ENCODE measurements around the gene PNPO.
"Not testable (repeated sequence)": the region's sequence is repeated elsewhere in the genome, so short reads cannot be mapped to it uniquely, and the experiment has no call there.

The PNPO gene

GRCh38 chr17:47986520-47986919, 45.1 kb downstream of the PNPO start:
- H3F3A ChIP-seq (ENCODE audit: low read depth), result peaks cover 5% of the 10 kb centered on the region; the same call in 1 of the 2 replicates
- H3K79me2 ChIP-seq (ENCODE audit: insufficient read depth, low read length), result no peaks in the 10 kb centered on the region
- no peak overlapping the region for H3K4me2 ChIP-seq (ENCODE audit: low read depth, low read length, poor library complexity, severe bottlenecking)
- H2AFZ ChIP-seq (ENCODE audit: low read length), result no peak overlapping the region
- H4K20me1 ChIP-seq (ENCODE audit: insufficient read depth, low read length, poor library complexity, severe bottlenecking), result no peaks in the 10 kb centered on the region
- H3K9ac ChIP-seq (ENCODE audit: low read depth, low read length, poor library complexity, severe bottlenecking), result no peak overlapping the region
- H3K4me3 ChIP-seq (ENCODE audit: low read length, poor library complexity, severe bottlenecking), result no peak overlapping the region
- TF ChIP-seq, protein P1, sequence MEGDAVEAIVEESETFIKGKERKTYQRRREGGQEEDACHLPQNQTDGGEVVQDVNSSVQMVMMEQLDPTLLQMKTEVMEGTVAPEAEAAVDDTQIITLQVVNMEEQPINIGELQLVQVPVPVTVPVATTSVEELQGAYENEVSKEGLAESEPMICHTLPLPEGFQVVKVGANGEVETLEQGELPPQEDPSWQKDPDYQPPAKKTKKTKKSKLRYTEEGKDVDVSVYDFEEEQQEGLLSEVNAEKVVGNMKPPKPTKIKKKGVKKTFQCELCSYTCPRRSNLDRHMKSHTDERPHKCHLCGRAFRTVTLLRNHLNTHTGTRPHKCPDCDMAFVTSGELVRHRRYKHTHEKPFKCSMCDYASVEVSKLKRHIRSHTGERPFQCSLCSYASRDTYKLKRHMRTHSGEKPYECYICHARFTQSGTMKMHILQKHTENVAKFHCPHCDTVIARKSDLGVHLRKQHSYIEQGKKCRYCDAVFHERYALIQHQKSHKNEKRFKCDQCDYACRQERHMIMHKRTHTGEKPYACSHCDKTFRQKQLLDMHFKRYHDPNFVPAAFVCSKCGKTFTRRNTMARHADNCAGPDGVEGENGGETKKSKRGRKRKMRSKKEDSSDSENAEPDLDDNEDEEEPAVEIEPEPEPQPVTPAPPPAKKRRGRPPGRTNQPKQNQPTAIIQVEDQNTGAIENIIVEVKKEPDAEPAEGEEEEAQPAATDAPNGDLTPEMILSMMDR (conservative IDR thresholded peaks at IDR 0.05; ENCODE audit: low read length), result no peak
- TF ChIP-seq EZH2phosphoT487 (IDR thresholded peaks at IDR 0.05; ENCODE audit: borderline replicate concordance), result no peak
- H3K9me2 ChIP-seq (replicated peaks; ENCODE audit: low read depth, low read length), result no peaks in the 10 kb centered on the region
- H3K36me3 ChIP-seq (ENCODE audit: insufficient read depth, low read length), result peaks cover 4% of the 10 kb centered on the region; the same call in 1 of the 2 replicates
- no peaks in the 10 kb centered on the region for H3K9me3 ChIP-seq (ENCODE audit: insufficient read depth, low read depth, low read length)
- peaks cover 42% of the 10 kb centered on the region for H3K4me1 ChIP-seq (ENCODE audit: insufficient read depth, low read length, poor library complexity, severe bottlenecking)
- no peaks in the 10 kb centered on the region for H3K27me3 ChIP-seq (ENCODE audit: insufficient read depth, low read length, poor library complexity, severe bottlenecking)

DNA sequence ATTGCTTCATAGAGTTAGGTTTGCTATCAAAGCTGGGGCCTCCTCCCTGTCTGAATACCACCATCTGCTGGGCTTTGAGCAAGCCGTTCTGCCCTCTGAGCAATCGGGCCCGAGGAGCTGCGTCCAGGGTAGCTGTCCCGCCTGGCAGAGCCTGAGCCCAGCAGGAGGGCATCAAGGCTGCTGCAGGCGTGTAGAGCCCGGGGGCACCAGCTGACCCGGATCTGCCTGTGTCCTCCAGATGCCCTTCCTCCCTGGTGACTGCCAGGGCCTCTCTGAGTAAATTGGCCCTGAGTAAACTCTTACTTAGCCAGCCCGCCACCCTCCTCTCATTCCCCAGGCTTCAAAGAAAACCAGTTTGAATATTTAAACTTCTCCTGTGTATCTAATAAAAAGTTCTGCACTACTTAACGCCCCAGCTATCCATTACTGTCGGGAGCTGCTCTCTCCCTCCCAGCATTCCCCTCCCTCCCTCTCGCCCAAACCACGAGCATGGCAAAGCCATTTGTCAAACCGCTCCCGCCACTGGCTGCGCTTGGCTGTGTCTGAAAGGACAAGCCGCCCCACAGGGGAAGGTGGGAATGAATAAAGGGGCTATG, 46.0 kb downstream of the PNPO start:
- Histone ChIP-seq H3K9me2 (replicated peaks; ENCODE audit: low read depth, low read length) (no peaks in the 10 kb centered on the region), H3K79me2 (ENCODE audit: insufficient read depth, low read length) (no peaks in the 10 kb centered on the region), H3K27me3 (ENCODE audit: insufficient read depth, low read length, poor library complexity, severe bottlenecking) (no peaks in the 10 kb centered on the region), H3F3A (ENCODE audit: low read depth) (no peaks in the 10 kb centered on the region), H3K9me3 (ENCODE audit: insufficient read depth, low read depth, low read length) (no peaks in the 10 kb centered on the region), H3K36me3 (ENCODE audit: insufficient read depth, low read length) (peaks cover 4% of the 10 kb centered on the region; the same call in 1 of the 2 replicates), H2AFZ (ENCODE audit: low read length) (no peak overlapping the region), H3K9ac (ENCODE audit: low read depth, low read length, poor library complexity, severe bottlenecking) (no peak overlapping the region), H3K4me3 (ENCODE audit: low read length, poor library complexity, severe bottlenecking) (no peak overlapping the region), H3K4me1 (ENCODE audit: insufficient read depth, low read length, poor library complexity, severe bottlenecking) (peaks cover 34% of the 10 kb centered on the region), H4K20me1 (ENCODE audit: insufficient read depth, low read length, poor library complexity, severe bottlenecking) (no peaks in the 10 kb centered on the region), H3K4me2 (ENCODE audit: low read depth, low read length, poor library complexity, severe bottlenecking) (no peak overlapping the region)
- TF ChIP-seq, protein P1 (conservative IDR thresholded peaks at IDR 0.05; ENCODE audit: low read length), result no peak
- TF ChIP-seq EZH2phosphoT487 (IDR thresholded peaks at IDR 0.05; ENCODE audit: borderline replicate concordance), result no peak

GRCh38 chr17:47988445-47988844, 47.1 kb downstream of the PNPO start:
- not testable (repeated sequence) for H3K4me3 ChIP-seq (ENCODE audit: low read length, poor library complexity, severe bottlenecking); H3K9me3 ChIP-seq (ENCODE audit: insufficient read depth, low read depth, low read length); H4K20me1 ChIP-seq (ENCODE audit: insufficient read depth, low read length, poor library complexity, severe bottlenecking); H3K4me2 ChIP-seq (ENCODE audit: low read depth, low read length, poor library complexity, severe bottlenecking); H3K79me2 ChIP-seq (ENCODE audit: insufficient read depth, low read length); H3K36me3 ChIP-seq (ENCODE audit: insufficient read depth, low read length); H2AFZ ChIP-seq (ENCODE audit: low read length); H3K9ac ChIP-seq (ENCODE audit: low read depth, low read length, poor library complexity, severe bottlenecking); H3K9me2 ChIP-seq (replicated peaks; ENCODE audit: low read depth, low read length); H3K27me3 ChIP-seq (ENCODE audit: insufficient read depth, low read length, poor library complexity, severe bottlenecking); H3F3A ChIP-seq (ENCODE audit: low read depth)
- H3K4me1 ChIP-seq (ENCODE audit: insufficient read depth, low read length, poor library complexity, severe bottlenecking), result peaks cover 23% of the 10 kb centered on the region

- Histone ChIP-seq H3K27me3 (ENCODE audit: insufficient read depth, low read length, poor library complexity, severe bottlenecking) (no peaks in the 10 kb centered on the region), H3K36me3 (ENCODE audit: insufficient read depth, low read length) (no peaks in the 10 kb centered on the region), H3K79me2 (ENCODE audit: insufficient read depth, low read length) (no peaks in the 10 kb centered on the region), H3K9me2 (replicated peaks; ENCODE audit: low read depth, low read length) (no peaks in the 10 kb centered on the region), H3K9ac (ENCODE audit: low read depth, low read length, poor library complexity, severe bottlenecking) (no peak overlapping the region), H3K4me3 (ENCODE audit: low read length, poor library complexity, severe bottlenecking) (no peak overlapping the region), H3F3A (ENCODE audit: low read depth) (no peaks in the 10 kb centered on the region), H4K20me1 (ENCODE audit: insufficient read depth, low read length, poor library complexity, severe bottlenecking) (no peaks in the 10 kb centered on the region), H3K4me1 (ENCODE audit: insufficient read depth, low read length, poor library complexity, severe bottlenecking) (peaks cover 18% of the 10 kb centered on the region), H3K4me2 (ENCODE audit: low read depth, low read length, poor library complexity, severe bottlenecking) (no peak overlapping the region), H3K9me3 (ENCODE audit: insufficient read depth, low read depth, low read length) (no peaks in the 10 kb centered on the region), H2AFZ (ENCODE audit: low read length) (no peak overlapping the region)
- TF ChIP-seq, protein P1 (conservative IDR thresholded peaks at IDR 0.05; ENCODE audit: low read length), result no peak
- TF ChIP-seq EZH2phosphoT487 (IDR thresholded peaks at IDR 0.05; ENCODE audit: borderline replicate concordance), result no peak
Observed at GRCh38 chr17:47989159-47989558, 47.8 kb downstream of the PNPO start.

Data from Loucy (cell line).